Peyer's patch (tissue), 4 donors: ENCODE results near the gene MAPKBP1.

Experiments used
- CTCF ChIP-seq, 6 experiments: fragments of 450-650 bp in 4 of 6; fragments of 200-600 bp in 2 of 6; sonication (generic) in 1 of 6; IDR thresholded peaks; one replicate each; pipeline ENCODE4 v1.5.1; 2017 to 2019; ENCODE audit warnings: antibody characterized with exemption in 6 of 6, mild to moderate bottlenecking in 3 of 6, moderate library complexity in 1 of 6
- POLR2A ChIP-seq, 2 donors: fragments of 450-650 bp; IDR thresholded peaks; one replicate each; pipeline ENCODE4 v1.5.1; 2017; ENCODE audit warnings: antibody characterized with exemption in 2 of 2, mild to moderate bottlenecking in 2 of 2, moderate library complexity in 2 of 2

GRCh38 chr15:41801185-41801584 is 26.9 kb downstream of the MAPKBP1 start:
- TF ChIP-seq POLR2A (IDR thresholded peaks at IDR 0.05) (no peak), CTCF (IDR thresholded peaks at IDR 0.05) (no peak)
